ENCODE data around the gene TUBGCP2. TPM values are rescaled to one million over a fixed set of nuclear protein-coding genes. Genes with fewer than 3 reads are reported as not detected.

Gene TUBGCP2
- polyA plus RNA-seq, 3 donors: 21.0 to 35.0 (median 26.8) TPM

DNA sequence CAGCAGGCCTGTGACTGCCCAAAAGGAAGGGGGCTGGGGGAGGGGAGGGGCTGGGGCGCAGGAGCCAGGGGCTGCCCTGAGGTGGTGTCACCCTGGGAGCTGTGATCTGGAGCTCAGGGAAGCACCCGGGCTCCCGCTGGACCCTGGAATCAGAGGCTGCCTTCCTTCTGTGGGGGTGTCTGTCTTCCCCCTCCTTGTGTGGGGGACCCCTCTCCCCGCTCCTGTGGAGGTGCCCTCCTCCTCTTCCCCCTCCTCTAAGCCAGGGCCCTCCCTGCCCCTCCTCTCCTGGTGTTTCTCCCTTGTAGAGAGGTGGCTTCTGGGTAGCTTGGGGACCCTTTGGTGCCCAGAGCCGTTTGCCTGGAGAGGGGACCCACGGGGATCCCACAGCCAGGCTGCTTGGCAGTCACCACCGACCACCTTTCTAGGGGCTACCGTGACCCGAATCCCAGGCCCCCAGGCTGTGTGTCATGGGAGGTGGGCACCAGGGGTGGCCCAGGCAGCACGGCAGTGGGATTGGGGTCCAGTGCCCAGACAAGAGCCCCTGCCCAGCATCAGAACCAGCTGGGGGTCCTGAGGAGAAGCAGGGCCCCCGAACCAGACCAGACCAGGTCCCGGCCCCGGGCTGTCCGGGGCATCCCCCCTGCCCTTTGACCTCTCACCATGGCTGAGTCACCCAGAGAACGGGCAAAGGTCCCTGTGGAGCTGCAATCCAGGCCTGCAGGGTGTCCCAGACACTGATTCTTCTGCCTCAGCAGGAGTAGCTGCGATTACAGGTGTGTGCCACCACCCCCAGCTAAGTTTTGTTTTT, 39.2 kb upstream of the TUBGCP2 start:
- no peak overlapping the region for H3K27ac ChIP-seq (ENCODE audit: low read depth, low read length)
- WGBS, 3 donors: 52 to 59% (median 56%) methylated on average over 15 to 16 of the region's 16 CpGs

DNA sequence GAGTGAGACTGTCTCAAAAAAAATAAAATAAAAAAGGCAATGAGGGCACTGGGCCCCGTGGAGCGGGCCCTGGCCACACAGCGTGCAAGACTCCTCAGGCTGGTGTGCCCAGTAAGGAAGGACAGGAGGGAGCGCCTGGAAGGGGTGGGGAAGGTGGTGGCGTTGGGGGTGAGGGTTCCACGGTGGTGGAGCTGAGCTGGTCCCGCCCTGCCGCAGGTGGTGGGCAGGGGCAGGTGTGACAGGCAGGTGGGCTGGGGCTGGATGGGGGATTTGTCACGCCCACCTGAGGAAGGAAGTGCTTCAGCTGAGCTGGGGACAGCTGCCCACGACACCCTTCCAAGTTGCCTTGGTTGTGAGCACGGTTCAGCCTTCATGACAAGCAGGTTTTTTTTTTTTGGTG, 37.7 kb upstream of the TUBGCP2 start:
- no peak overlapping the region for H3K27ac ChIP-seq (ENCODE audit: low read depth, low read length)
- WGBS, 3 donors: 50 to 58% (median 53%) methylated on average over 11 of the region's 11 CpGs

DNA sequence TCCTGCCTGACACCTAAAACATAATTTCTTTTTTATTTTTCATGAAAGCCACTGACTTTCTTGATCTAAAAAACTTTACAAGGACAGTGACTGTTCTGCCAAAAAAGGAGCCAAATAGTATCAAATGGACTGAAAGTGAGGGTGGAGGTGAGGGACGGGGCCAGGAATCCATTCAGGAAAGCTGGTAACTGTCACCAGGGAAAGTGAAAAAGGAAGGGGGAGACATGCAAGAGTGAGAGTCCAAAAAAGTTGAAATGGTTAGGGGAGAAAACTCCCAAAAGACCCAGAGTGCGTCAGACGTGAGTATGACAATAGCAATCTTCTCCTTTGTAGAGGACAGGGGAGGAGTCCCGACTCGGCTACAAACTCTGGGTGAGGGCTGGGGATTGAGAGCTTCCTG, 35.6 kb upstream of the TUBGCP2 start:
- H3K27ac ChIP-seq (ENCODE audit: low read depth, low read length): no peak overlapping the region
- WGBS, 3 donors: 64 to 70% (median 68%) methylated on average over 5 of the region's 5 CpGs

GRCh38 chr10:133343558-133343957, 34.9 kb upstream of the TUBGCP2 start:
- no peak overlapping the region for H3K27ac ChIP-seq (ENCODE audit: low read depth, low read length)
- 52 to 61% (median 59%) methylated on average over 9 of the region's 9 CpGs for WGBS, 3 donors

DNA sequence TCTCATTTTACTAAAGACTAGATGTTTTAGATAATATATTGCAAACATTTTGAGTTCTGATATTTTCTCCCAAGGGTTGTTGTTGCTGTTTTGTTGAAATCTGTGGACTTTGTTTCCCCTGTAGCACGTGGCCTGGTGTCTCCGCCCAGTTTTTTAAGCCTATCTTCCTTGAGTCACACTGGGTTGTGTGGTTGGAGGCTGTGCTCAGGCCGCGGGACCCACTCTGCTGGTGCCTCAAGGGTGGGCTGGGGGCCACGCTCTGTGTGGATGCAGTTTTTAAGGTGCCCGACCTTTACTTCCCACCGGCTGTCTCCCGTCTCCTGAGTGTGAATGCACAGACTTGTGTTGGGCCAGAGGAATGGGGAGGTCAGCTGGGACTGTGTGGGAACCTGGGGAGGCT, 34.3 kb upstream of the TUBGCP2 start:
- 69 to 79% (median 74%) methylated on average over 8 of the region's 8 CpGs for WGBS, 3 donors
- no peak overlapping the region for H3K27ac ChIP-seq (ENCODE audit: low read depth, low read length)

DNA sequence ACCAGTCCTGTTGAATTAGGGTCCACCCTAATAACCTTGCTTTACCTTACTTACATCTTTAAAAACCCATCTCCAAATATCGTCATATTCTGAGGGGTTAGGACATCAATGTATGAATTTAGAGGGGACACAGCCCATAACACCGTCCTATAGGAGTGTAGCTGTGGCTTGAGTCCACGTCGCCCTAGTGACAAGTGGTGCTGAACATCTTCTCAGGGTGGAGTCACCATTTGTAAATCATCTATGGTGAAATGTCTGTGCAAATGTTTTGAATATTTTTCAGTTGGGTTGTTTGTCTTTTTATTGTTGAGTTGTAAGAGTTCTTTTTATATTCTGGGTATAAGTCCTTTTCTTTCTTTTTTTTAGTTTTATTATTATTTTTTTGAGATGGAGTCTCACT, 33.3 kb upstream of the TUBGCP2 start:
- no peak overlapping the region for H3K27ac ChIP-seq (ENCODE audit: low read depth, low read length)
- WGBS, 3 donors: 82 to 87% (median 83%) methylated on average over 4 of the region's 4 CpGs

GRCh38 chr10:133339708-133340380, 31.2 kb upstream of the TUBGCP2 start:
- no peak overlapping the region for H3K27ac ChIP-seq (ENCODE audit: low read depth, low read length)

DNA sequence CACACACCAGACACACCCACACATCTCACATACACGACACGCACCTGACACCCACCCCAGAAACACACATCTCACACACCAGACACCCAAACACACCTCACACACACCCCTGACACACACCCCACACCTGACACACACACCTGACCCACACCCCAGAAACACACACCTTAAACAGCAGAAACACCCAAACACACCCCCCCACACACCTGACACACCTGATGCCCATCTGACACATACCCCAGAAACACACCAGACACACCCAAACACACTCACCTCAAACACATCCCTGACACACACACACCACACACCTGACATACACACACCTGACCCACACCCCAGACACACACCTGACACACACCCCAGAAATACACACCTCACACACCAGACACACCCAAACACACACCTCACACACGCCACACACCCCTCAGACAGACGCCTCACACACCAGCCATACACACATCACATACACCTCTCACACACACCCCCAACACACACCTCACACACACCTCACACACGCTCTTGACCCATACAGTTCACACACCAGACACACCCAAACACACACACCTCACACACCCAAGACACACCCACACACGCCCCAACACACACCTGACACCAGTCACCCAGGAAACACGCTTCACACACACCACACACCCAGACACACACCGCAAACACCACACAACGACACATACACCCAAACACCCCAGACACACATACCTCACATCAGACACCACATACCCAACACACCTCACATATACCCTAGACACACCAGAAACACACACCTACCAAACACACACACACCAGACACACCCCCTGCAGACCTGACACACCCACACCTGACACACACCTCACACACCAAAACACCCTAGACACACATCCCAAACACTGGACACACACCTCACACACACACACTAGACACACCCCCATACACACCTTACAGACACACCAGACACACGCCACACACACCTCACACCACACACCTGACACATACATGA, 29.7 kb upstream of the TUBGCP2 start:
- no peak overlapping the region for H3K27ac ChIP-seq (ENCODE audit: low read depth, low read length)
- 85 to 90% (median 90%) methylated on average over 10 of the region's 10 CpGs for WGBS, 3 donors

More at GRCh38 chr10:133339708-133340380, 31.2 kb upstream of the TUBGCP2 start:
- WGBS, 3 donors: 90 to 91% (median 90%) methylated on average over 13 of the region's 13 CpGs

DNA sequence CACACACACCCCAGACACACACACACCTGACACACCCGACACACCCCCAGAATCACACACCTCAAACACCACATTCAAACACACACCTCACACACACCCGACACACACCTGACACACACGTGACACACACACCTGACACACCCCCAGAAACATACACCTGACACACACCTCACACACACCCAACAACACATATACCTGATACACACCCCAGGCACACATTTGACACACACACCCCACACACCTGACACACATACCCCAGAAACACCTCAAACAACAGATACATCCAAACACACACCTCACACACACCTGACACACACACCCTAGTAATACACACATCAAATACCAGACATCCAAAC, 28.7 kb upstream of the TUBGCP2 start:
- WGBS, 3 donors: 72 to 91% (median 82%) methylated on average over 3 of the region's 3 CpGs
- H3K27ac ChIP-seq (ENCODE audit: low read depth, low read length): no peak overlapping the region

- no peak within 1 kb of the TSS for H3K27ac ChIP-seq (ENCODE audit: low read depth, low read length)
- 11 to 16% (median 13%) methylated on average over 47 to 63 of the region's 63 CpGs for WGBS, 3 donors
These were observed 28.1 kb upstream of the TUBGCP2 start, which contains the start of gene CALY for GRCh38 chr10:133336577-133337369. CALY (minus strand) TSS chr10:133336896; CDS start chr10:133328989, 7,907 bp downstream.

- WGBS, 3 donors: 6 to 8% (median 8%) methylated on average over 29 to 41 of the region's 41 CpGs
- no peak overlapping the region for H3K27ac ChIP-seq (ENCODE audit: low read depth, low read length)
These were observed 27.5 kb upstream of the TUBGCP2 start for GRCh38 chr10:133336118-133336576.

GRCh38 chr10:133335246-133336117, 26.8 kb upstream of the TUBGCP2 start:
- 2 to 3% (median 2%) methylated on average over 48 to 75 of the region's 75 CpGs for WGBS, 3 donors
- H3K27ac ChIP-seq (ENCODE audit: low read depth, low read length): no peak overlapping the region

DNA sequence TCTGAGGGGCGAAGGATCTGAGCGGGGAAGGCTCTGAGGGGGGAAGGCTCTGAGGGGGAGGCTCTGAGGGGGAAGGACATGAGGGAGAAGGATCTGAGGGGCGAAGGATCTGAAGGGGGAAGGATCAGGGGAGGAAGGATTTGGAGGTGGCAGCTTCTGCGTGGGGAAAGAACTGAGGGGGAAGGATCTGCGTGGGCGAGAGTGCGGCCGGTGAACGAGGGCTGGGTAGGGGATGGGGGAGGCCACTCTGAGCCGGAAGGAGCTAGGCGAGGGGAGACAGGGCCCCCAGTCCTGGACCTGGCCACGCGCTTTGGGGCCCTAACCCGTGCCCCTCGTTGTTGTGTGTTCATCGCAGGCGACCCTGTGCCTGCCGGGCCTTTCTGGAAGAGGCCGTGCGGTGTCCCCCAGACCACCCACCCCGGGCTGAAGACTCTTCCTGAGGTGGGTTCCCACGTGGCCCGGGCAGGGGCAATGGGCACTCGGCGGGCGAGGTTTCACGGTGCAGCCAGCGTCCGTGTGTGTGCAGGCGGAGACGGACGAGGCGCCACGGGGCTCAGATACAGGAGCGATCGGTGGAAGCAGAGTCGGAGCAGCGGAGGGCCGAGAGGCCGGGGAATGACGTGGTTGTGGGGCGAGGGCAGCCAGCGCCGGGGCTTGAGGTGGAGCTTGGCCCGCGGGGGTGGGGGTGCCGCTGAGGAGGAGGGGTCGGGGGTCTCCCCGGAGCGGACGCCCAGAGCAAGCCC, 26.0 kb upstream of the TUBGCP2 start:
- H3K27ac ChIP-seq (ENCODE audit: low read depth, low read length): no peak overlapping the region
- 14 to 17% (median 15%) methylated on average over 36 to 49 of the region's 51 CpGs for WGBS, 3 donors

- 73 to 87% (median 83%) methylated on average over 30 of the region's 30 CpGs for WGBS, 3 donors
- H3K27ac ChIP-seq (ENCODE audit: low read depth, low read length): no peak overlapping the region
These were observed 24.4 kb upstream of the TUBGCP2 start for GRCh38 chr10:133332936-133333699.

DNA sequence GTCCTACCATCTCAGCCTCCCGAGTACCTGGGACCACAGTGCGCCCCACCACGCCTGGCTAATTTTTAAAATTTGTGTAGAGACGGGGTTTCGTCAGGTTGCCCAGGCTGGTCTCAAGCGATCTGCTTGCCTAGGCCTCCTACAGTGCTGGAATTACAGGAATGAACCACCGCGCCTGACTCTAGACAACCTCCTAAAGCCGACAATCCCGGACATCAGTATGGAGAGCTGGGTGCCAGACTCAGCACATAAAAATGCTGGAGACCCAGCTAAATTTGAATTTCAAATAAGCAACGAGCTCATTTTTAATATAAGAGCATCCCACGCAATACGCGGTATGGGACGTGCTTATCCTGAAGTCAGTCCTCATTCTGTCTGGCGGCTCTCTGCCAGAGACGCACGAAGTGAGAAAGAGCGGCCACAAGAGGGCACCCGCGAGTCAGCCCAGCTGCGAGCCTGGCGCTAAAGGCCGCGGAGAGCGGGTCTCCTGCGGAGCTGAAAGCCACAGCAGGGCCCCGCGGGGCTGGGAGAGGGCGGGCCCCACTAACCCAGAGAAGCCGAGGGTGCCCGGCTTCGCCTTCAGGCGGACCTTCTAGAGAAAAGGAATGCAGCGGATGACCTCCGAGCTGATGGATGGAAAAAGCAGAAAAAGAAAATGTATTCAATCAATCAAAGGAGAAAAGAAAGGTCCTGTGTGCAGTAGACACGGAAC, 21.0 kb upstream of the TUBGCP2 start:
- no peak overlapping the region for H3K27ac ChIP-seq (ENCODE audit: low read depth, low read length)
- WGBS, 3 donors: 9% methylated on average over 37 of the region's 37 CpGs

Data from adipose tissue (tissue), 3 donors.